GM12878 (cell line): ENCODE data around the gene EIF2D. TPM values are rescaled to one million over a fixed set of nuclear protein-coding genes. Genes with fewer than 3 reads are reported as not detected.

ENCODE experiments used
- ATAC-seq: fragments of 200-7000 bp; cut with Tn5 transposase; 3 replicates; pipeline ENCODE4 v1.9.1; 2020; ENCODE audit warnings: mild to moderate bottlenecking, moderate library complexity
- BruUV-seq: library from RNA; stranded (reverse); fragments of 400-500 nt; replicated peaks from 2 replicates; lab custom pipeline; 2021; lab: Mats Ljungman, UMichigan
- CTCF ChIA-PET: fragments of 300-600 bp; sonication (Branson Sonifier 250); formaldehyde crosslinking; extraction: SDS; loops from one replicate; lab custom pipeline; 2021; ENCODE audit warnings: inconsistent platforms; lab: Yijun Ruan, JAX
- POLR2A ChIA-PET: fragments of 350-600 bp; formaldehyde crosslinking; extraction: SDS; loops from one replicate; lab custom pipeline; 2021; ENCODE audit warnings: inconsistent platforms; lab: Charles Lee
- RAD21 ChIA-PET: fragments of 300-600 bp; sonication (Branson Sonifier 250); formaldehyde crosslinking; loops from one replicate; lab custom pipeline; 2023; ENCODE audit warnings: antibody characterized with exemption; ENCODE audit not compliant: unreplicated experiment; lab: Charles Lee
- SMC1A ChIA-PET: fragments of 300-600 bp; sonication (Branson Sonifier 250); formaldehyde crosslinking; loops from one replicate; lab custom pipeline; 2023; ENCODE audit not compliant: unreplicated experiment, uncharacterized antibody; lab: Charles Lee
- DNase-seq: peaks from one replicate; pipeline ENCODE4 v3.0.0-alpha.2; 2011; ENCODE audit warnings: low read depth, low spot score
- FAIRE-seq: peaks from 3 replicates; lab custom pipeline; 2011; peaks lifted over from hg19 to GRCh38; lab: Jason Lieb, UNC
- H2AFZ ChIP-seq: 2 replicates; pipeline ENCODE4 v1.6.0; 2011; ENCODE audit warnings: low read depth, low read length, control low read depth; ENCODE audit not compliant: control insufficient read depth
- H3K27ac ChIP-seq: 2 replicates; pipeline ENCODE4 v1.5.1; 2011; ENCODE audit warnings: control low read depth; ENCODE audit not compliant: control insufficient read depth, insufficient read depth
- H3K27me3 ChIP-seq, 2 experiments: replicated peaks in 1 of 2; 2 replicates each; pipeline versions ENCODE4 v1.6.0 to v1.6.1; 2011; ENCODE audit warnings: low read length in 1 of 2; ENCODE audit not compliant: control insufficient read depth in 2 of 2, insufficient read depth in 2 of 2
- H3K36me3 ChIP-seq, 2 experiments: 2 replicates each; pipeline ENCODE4 v1.5.1; 2011; ENCODE audit warnings: low read length in 1 of 2; ENCODE audit not compliant: control insufficient read depth in 2 of 2, insufficient read depth in 2 of 2
- H3K4me1 ChIP-seq: 2 replicates; pipeline ENCODE4 v1.6.1; 2011; ENCODE audit warnings: mild to moderate bottlenecking, low read length, moderate library complexity, mixed read lengths; ENCODE audit not compliant: control insufficient read depth, insufficient read depth
- H3K4me2 ChIP-seq: 2 replicates; pipeline ENCODE4 v1.6.0; 2011; ENCODE audit warnings: control low read depth; ENCODE audit not compliant: control insufficient read depth, insufficient read depth
- H3K4me3 ChIP-seq: fragments of 200-600 bp; sonication (generic); 2 replicates; pipeline ENCODE4 v1.5.1; 2016
- H3K79me2 ChIP-seq: 2 replicates; pipeline ENCODE4 v1.6.0; 2011; ENCODE audit warnings: low read length; ENCODE audit not compliant: control insufficient read depth, insufficient read depth
- H3K9ac ChIP-seq: 2 replicates; pipeline ENCODE4 v1.8.0; 2011; ENCODE audit warnings: low read length, control low read depth, mixed read lengths; ENCODE audit not compliant: control insufficient read depth, insufficient read depth
- H3K9me3 ChIP-seq: replicated peaks from 3 replicates; pipeline ENCODE4 v1.5.1; 2011; ENCODE audit warnings: mild to moderate bottlenecking, low read length; ENCODE audit not compliant: control insufficient read depth, insufficient read depth
- H4K20me1 ChIP-seq: 2 replicates; pipeline ENCODE4 v1.6.0; 2011; ENCODE audit not compliant: control insufficient read depth, insufficient read depth
- BCL11A ChIP-seq: IDR thresholded peaks from 2 replicates; pipeline ENCODE4 v1.6.1; 2011; ENCODE audit warnings: low read depth, low read length
- CREM ChIP-seq: IDR thresholded peaks from 2 replicates; pipeline ENCODE4 v1.6.1; 2014; ENCODE audit warnings: antibody characterized with exemption, low read depth
- HSF1 ChIP-seq: fragments of 150-350 bp; IDR thresholded peaks from 2 replicates; pipeline ENCODE4 v1.6.1; 2014; ENCODE audit warnings: mild to moderate bottlenecking, low read depth, low read length
- IRF4 ChIP-seq: IDR thresholded peaks from 2 replicates; pipeline ENCODE4 v1.6.1; 2011; ENCODE audit warnings: low read depth, low read length
- JUND ChIP-seq: IDR thresholded peaks from 2 replicates; pipeline ENCODE4 v1.6.1; 2012; ENCODE audit warnings: low read depth, mild to moderate bottlenecking, low read length, improper control_type of control experiment, moderate library complexity
- LARP7 ChIP-seq: fragments of 450-650 bp; IDR thresholded peaks from 2 replicates; pipeline ENCODE4 v1.6.1; 2017; ENCODE audit warnings: mild to moderate bottlenecking
- NR2F1 ChIP-seq: fragments of 450-650 bp; conservative IDR thresholded peaks from 2 replicates; pipeline ENCODE4 v1.6.1; 2017; ENCODE audit warnings: mild to moderate bottlenecking
- RBBP5 ChIP-seq: fragments of 200-600 bp; sonication (generic); conservative IDR thresholded peaks from 2 replicates; pipeline ENCODE4 v1.6.1; 2016
- RELA ChIP-seq: fragments of 450-650 bp; IDR thresholded peaks from 2 replicates; pipeline ENCODE4 v1.8.0; 2014; ENCODE audit warnings: borderline replicate concordance; ENCODE audit not compliant: partially characterized antibody
- SMAD5 ChIP-seq: IDR thresholded peaks from 2 replicates; pipeline ENCODE4 v1.6.1; 2016; ENCODE audit warnings: antibody characterized with exemption, low read depth
- WGBS: methylation state at CpG from one replicate; pipeline ENCODE4 v1.1.6; 2016; ENCODE audit warnings: low lambda C conversion rate; ENCODE audit not compliant: insufficient replicate concordance, insufficient coverage; ENCODE audit errors: missing lambda C conversion rate; 5-methylcytosine and 5-hydroxymethylcytosine counted together
- in situ Hi-C: fragments of 300-500 bp; cut with MboI; formaldehyde crosslinking; loops from 9 replicates; pipeline ENCODE4 v1.14.3; 2018; ENCODE audit warnings: mixed read lengths
- intact Hi-C: fragments of 100-400 bp; cut with micrococcal nuclease; formaldehyde crosslinking; loops from one replicate; pipeline ENCODE4 v1.14.2; 2022; ENCODE audit not compliant: unreplicated experiment
- polyA plus RNA-seq, 11 experiments: library from polyadenylated mRNA; depleted of rRNA in 4 of 11; unstranded in 6 of 11; stranded (reverse) in 5 of 11; fragments of >200 nt; fragmentation: Nextera tagmentation in 4 of 11; fragmentation: Illumina TruSeq in 1 of 11; extraction: Ambion mirVana in 4 of 11; extraction: Trizol in 1 of 11; gene quantifications; 1 replicate in 1 of 11; 2 replicates in 10 of 11; pipeline versions ENCODE4 v1.2.1 to v1.2.3, GENCODE V29; 2011 to 2016; ENCODE audit warnings: inconsistent platforms in 2 of 11, missing spikeins in 2 of 11, low read depth in 1 of 11
- total RNA-seq, 4 experiments: library from RNA; depleted of rRNA in 3 of 4; stranded (reverse); fragments of >200 nt in 3 of 4; fragmentation: Illumina TruSeq in 1 of 4; extraction: Trizol in 1 of 4; gene quantifications; 2 replicates each; pipeline versions ENCODE4 v1.2.1 to v1.2.3, GENCODE V29; 2013 to 2021

The EIF2D gene
- total and polyA plus RNA-seq, 10 of the 15 experiments (the other 5 are each of a cell fraction or from before 2014, with no cell fraction given) = 65.2 to 133 (median 79.0) TPM

DNA sequence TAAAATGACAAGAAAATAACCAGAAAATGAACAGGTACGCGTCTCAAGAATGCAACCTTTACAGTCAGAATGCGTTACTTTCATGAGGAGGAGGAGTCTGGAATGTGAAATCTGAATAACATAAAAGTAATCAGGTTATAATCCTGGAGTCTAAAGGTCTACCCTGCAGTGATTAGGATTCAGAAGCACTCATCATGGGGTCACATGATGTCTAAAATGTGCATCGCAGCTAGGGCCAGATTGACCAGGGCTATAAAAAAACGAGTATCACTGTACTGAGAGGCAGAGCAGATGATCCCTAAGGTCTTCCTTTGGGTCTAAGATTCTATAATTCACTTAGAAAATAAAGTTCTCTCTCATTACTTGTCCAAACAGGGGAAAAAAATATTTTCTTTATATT lies 7.4 kb downstream of the EIF2D start:
- no peak overlapping the region for H3K4me3 ChIP-seq
- intact Hi-C loops = loop anchor here (5.0 to 10.0 kb wide), 3 partner anchors 72 to 200 kb away; no protein-coding TSS in a partner anchor
- ChIA-PET POLR2A (no interaction called here), CTCF (interaction anchor here (2.0 to 9.7 kb wide), 3 partner anchors 26 to 377 kb away, joined by 4 to 197 read pairs (median 6); no protein-coding TSS in a partner anchor), SMC1A (interaction anchor here (1.1 kb wide), 1 partner anchor 58 kb away, joined by 3 read pairs; no protein-coding TSS in a partner anchor), RAD21 (no interaction called here)
- ATAC-seq = no peak
- TF ChIP-seq HSF1 (no peak), CREM (no peak), BCL11A (no peak), IRF4 (no peak)
- H3K9ac ChIP-seq = no peak overlapping the region
- no peaks in the 10 kb centered on the region for H4K20me1 ChIP-seq
- in situ Hi-C loops = no loop called here
- no peak for DNase-seq
- 92% methylated on average over 5 of the region's 5 CpGs for WGBS
- H2AFZ ChIP-seq = no peak overlapping the region
- H3K9me3 ChIP-seq = no peaks in the 10 kb centered on the region
- H3K36me3 ChIP-seq = peaks cover 6 to 28% of the 10 kb centered on the region in 2 experiments; a peak in 3 of 4 replicates
- H3K4me2 ChIP-seq = no peak overlapping the region
- BruUV-seq = no TSS peak
- FAIRE-seq = no peak
- peaks cover 9% of the 10 kb centered on the region for H3K79me2 ChIP-seq
- H3K4me1 ChIP-seq = peaks cover 20% of the 10 kb centered on the region
- H3K27ac ChIP-seq = no peak overlapping the region
- H3K27me3 ChIP-seq = no peaks in the 10 kb centered on the region

GRCh38 chr1:206600527-206600926 lies 11.7 kb downstream of the EIF2D start:
- ATAC-seq (no peak), DNase-seq (no peak), FAIRE-seq (no peak)
- CTCF ChIA-PET = interaction anchor here (0.9 to 1.4 kb wide), 4 partner anchors 9 to 55 kb away, joined by 3 to 6 read pairs (median 4); partner anchors contain the start of gene EIF2D
- Histone ChIP-seq H3K27me3 (no peaks in the 10 kb centered on the region), H3K36me3 (peaks cover 10 to 35% of the 10 kb centered on the region in 2 experiments), H3K4me2 (no peak overlapping the region), H3K9me3 (no peaks in the 10 kb centered on the region), H3K79me2 (no peaks in the 10 kb centered on the region; the same call in 1 of the 2 replicates), H4K20me1 (no peaks in the 10 kb centered on the region), H3K4me3 (no peak overlapping the region), H3K27ac (no peak overlapping the region), H3K9ac (no peak overlapping the region), H2AFZ (no peak overlapping the region), H3K4me1 (no peaks in the 10 kb centered on the region)
- BruUV-seq = no TSS peak
- intact Hi-C loops (loop anchor here (10.0 kb wide), 1 partner anchor 204 kb away; no protein-coding TSS in a partner anchor), in situ Hi-C loops (no loop called here)
- SMC1A ChIA-PET = interaction anchor here (1.2 to 2.1 kb wide), 3 partner anchors 17 to 55 kb away, joined by 4 to 5 read pairs (median 4); no protein-coding TSS in a partner anchor
- RAD21 ChIA-PET = no interaction called here
- TF ChIP-seq RBBP5 = no peak
- TF ChIP-seq RELA = no peak
- TF ChIP-seq LARP7 = no peak
- no peak for TF ChIP-seq JUND
- TF ChIP-seq SMAD5 = no peak
- TF ChIP-seq NR2F1 = no peak
- POLR2A ChIA-PET = no interaction called here
- WGBS = 100% methylated on average over 3 of the region's 3 CpGs
